Neural progenitor cell (in vitro differentiated cells): ENCODE data around the gene TATDN2.

ENCODE experiments used
- EZH2 ChIP-seq: fragments of 200-600 bp; sonication (generic); IDR thresholded peaks from 2 replicates; pipeline ENCODE4 v1.6.1; 2017; ENCODE audit warnings: antibody characterized with exemption, mild to moderate bottlenecking, moderate library complexity
- TF ChIP-seq, protein P1 (sequence below): fragments of 200-600 bp; sonication (generic); IDR thresholded peaks from 2 replicates; pipeline ENCODE4 v1.5.1; 2017; ENCODE audit warnings: antibody characterized with exemption, mild to moderate bottlenecking

DNA sequence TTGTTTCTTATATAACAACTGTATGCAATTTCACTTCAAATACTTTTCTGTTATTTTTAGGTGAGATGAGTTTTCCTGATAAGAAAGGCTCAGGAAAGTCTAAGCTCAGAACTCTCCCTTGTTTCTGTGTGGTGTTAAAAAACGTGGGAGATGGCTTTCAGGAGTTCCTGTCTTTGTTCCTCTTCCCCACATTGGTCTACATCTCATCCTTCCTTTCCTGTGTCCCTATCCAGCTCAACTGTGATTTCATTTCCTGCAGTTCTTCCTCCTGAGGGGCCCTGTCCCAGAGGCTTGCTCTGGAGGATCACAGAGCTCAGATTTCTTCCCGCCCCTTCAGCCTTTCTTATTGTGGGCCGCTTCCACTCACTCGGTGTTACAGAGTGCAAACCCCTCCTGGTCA is 61.5 kb downstream of the TATDN2 start:
- TF ChIP-seq, protein P1, sequence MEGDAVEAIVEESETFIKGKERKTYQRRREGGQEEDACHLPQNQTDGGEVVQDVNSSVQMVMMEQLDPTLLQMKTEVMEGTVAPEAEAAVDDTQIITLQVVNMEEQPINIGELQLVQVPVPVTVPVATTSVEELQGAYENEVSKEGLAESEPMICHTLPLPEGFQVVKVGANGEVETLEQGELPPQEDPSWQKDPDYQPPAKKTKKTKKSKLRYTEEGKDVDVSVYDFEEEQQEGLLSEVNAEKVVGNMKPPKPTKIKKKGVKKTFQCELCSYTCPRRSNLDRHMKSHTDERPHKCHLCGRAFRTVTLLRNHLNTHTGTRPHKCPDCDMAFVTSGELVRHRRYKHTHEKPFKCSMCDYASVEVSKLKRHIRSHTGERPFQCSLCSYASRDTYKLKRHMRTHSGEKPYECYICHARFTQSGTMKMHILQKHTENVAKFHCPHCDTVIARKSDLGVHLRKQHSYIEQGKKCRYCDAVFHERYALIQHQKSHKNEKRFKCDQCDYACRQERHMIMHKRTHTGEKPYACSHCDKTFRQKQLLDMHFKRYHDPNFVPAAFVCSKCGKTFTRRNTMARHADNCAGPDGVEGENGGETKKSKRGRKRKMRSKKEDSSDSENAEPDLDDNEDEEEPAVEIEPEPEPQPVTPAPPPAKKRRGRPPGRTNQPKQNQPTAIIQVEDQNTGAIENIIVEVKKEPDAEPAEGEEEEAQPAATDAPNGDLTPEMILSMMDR, result no peak
- no peak for TF ChIP-seq EZH2
